Spleen (tissue), 7 donors: ENCODE measurements around the gene TIMM17B.

ENCODE experiments used
- POLR2A ChIP-seq, 3 donors: fragments of 450-650 bp; IDR thresholded peaks; one replicate each; pipeline ENCODE4 v1.5.1; 2017; ENCODE audit warnings: antibody characterized with exemption in 3 of 3, mild to moderate bottlenecking in 1 of 3
- POLR2AphosphoS5 ChIP-seq, 3 donors: sonication (generic); formaldehyde crosslinking; IDR thresholded peaks; one replicate each; pipeline ENCODE4 v1.5.1; 2017; ENCODE audit warnings: antibody characterized with exemption in 3 of 3
- TF ChIP-seq, protein P1 (sequence below), 11 experiments: fragments of 200-600 bp in 7 of 11; fragments of 450-650 bp in 4 of 11; sonication (generic) in 4 of 11; IDR thresholded peaks in 8 of 11; conservative IDR thresholded peaks in 3 of 11; 1 replicate in 7 of 11; 2 replicates in 4 of 11; pipeline versions ENCODE4 v1.4.0 to v1.8.0; 2016 to 2021; ENCODE audit warnings: antibody characterized with exemption in 11 of 11, inconsistent platforms in 4 of 11, mild to moderate bottlenecking in 1 of 11
- donor health status: DM: no; HTN: no; CAD: no; lungs with moderate emphysema.
- donor health status: DM: no; HTN: no; CAD: no.
- donor health status: DM: no; HTN: no; CAD: no.

DNA sequence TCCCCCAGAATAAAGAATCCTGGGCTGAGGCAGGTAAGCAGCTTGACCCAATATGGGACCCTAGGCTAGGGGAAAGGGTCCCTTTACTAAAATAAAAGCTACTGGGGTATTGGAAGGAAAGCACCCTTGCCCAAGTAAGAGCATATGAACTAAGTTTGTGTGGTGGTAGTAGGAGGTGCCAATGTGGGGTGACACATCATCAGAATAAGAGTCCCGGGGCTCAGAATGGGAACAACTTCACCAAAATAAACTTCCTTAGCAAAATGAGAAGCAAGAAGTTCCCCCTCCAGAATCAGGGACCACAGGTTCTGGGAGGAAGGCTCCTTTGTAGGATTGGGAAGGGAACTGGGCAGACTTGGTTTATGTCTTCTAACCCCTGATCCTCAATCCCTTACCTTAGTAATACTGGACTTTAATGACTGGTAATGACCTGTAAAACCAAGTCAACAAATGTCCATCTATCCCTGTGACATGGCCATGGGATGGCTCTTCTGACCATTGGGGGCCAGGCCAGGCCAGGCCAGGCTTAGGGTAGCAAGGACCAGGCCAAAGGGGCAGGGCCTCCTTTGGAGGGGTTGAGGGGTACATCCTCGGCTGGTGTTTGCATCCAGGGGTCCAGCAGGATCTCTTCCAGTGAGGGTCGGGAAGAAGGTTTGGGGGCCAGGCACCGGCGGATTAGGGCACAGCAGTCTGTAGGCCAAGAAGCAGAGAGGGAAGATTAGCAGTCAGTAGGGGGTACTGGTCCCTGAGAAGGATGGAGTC lies 16.2 kb upstream of the TIMM17B start:
- peak; percentile 42 to 59 (median 56) for TF ChIP-seq POLR2AphosphoS5 (IDR thresholded peaks at IDR 0.05)
- TF ChIP-seq, protein P1, sequence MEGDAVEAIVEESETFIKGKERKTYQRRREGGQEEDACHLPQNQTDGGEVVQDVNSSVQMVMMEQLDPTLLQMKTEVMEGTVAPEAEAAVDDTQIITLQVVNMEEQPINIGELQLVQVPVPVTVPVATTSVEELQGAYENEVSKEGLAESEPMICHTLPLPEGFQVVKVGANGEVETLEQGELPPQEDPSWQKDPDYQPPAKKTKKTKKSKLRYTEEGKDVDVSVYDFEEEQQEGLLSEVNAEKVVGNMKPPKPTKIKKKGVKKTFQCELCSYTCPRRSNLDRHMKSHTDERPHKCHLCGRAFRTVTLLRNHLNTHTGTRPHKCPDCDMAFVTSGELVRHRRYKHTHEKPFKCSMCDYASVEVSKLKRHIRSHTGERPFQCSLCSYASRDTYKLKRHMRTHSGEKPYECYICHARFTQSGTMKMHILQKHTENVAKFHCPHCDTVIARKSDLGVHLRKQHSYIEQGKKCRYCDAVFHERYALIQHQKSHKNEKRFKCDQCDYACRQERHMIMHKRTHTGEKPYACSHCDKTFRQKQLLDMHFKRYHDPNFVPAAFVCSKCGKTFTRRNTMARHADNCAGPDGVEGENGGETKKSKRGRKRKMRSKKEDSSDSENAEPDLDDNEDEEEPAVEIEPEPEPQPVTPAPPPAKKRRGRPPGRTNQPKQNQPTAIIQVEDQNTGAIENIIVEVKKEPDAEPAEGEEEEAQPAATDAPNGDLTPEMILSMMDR (IDR thresholded peaks at IDR 0.05 in 8 of 11, conservative IDR thresholded peaks at IDR 0.05 in 3 of 11) = no peak
- no peak for TF ChIP-seq POLR2A (IDR thresholded peaks at IDR 0.05)
